CD14-positive monocyte (primary cell): ENCODE measurements around the gene ZNF19. TPM values are rescaled to one million over a fixed set of nuclear protein-coding genes. Genes with fewer than 3 reads are reported as not detected.

Experiments used
- DNase-seq, 3 donors: peaks; one replicate each; pipeline ENCODE4 v3.0.0-alpha.2; 2011 to 2022
- H2AFZ ChIP-seq: 2 replicates; pipeline ENCODE4 v1.6.0; 2012; ENCODE audit warnings: mild to moderate bottlenecking, low read depth, low read length, inconsistent platforms; ENCODE audit not compliant: insufficient read depth, poor library complexity, severe bottlenecking
- H3K27ac ChIP-seq, 2 donors: 1 replicate in 1 of 2; 2 replicates in 1 of 2; pipeline ENCODE4 v1.5.1; 2012 to 2013; ENCODE audit warnings: low read length in 2 of 2, control low read depth in 1 of 2, inconsistent platforms in 1 of 2, low read depth in 1 of 2, mild to moderate bottlenecking in 1 of 2
- H3K27me3 ChIP-seq, 2 donors: one replicate each; pipeline versions ENCODE4 v1.6.0 to v1.6.1; 2011 to 2013; ENCODE audit warnings: low read length in 2 of 2; ENCODE audit not compliant: control insufficient read depth in 2 of 2, insufficient read depth in 2 of 2
- H3K36me3 ChIP-seq, 2 donors: replicated peaks in 1 of 2; 1 replicate in 1 of 2; 2 replicates in 1 of 2; pipeline versions ENCODE4 v1.5.1 to v1.6.1; 2012 to 2013; ENCODE audit warnings: low read length in 2 of 2, control low read depth in 1 of 2, inconsistent platforms in 1 of 2, mild to moderate bottlenecking in 1 of 2; ENCODE audit not compliant: insufficient read depth in 2 of 2, control insufficient read depth in 1 of 2
- H3K4me1 ChIP-seq, 2 donors: 1 replicate in 1 of 2; 2 replicates in 1 of 2; pipeline versions ENCODE4 v1.5.1 to v1.6.1; 2012 to 2013; ENCODE audit warnings: low read length in 2 of 2, control low read depth in 1 of 2, inconsistent platforms in 1 of 2, mild to moderate bottlenecking in 1 of 2, moderate library complexity in 1 of 2; ENCODE audit not compliant: insufficient read depth in 2 of 2, control insufficient read depth in 1 of 2
- H3K4me2 ChIP-seq: replicated peaks from 2 replicates; pipeline ENCODE3; 2012; ENCODE audit warnings: low read length, moderate library complexity, mild to moderate bottlenecking; ENCODE audit not compliant: poor library complexity, severe bottlenecking; ENCODE audit errors: extremely low read depth
- H3K4me3 ChIP-seq, 3 experiments: fragments of 200-600 bp in 1 of 3; sonication (generic) in 1 of 3; replicated peaks in 1 of 3; 1 replicate in 2 of 3; 2 replicates in 1 of 3; pipeline ENCODE4 v1.5.1; 2011 to 2013; ENCODE audit warnings: low read length in 3 of 3, mild to moderate bottlenecking in 3 of 3, control low read depth in 2 of 3, low read depth in 2 of 3, inconsistent platforms in 1 of 3, moderate library complexity in 1 of 3
- H3K79me2 ChIP-seq: 2 replicates; pipeline ENCODE4 v1.6.0; 2012; ENCODE audit warnings: mild to moderate bottlenecking, control low read depth, inconsistent platforms, low read length, moderate library complexity; ENCODE audit not compliant: insufficient read depth
- H3K9ac ChIP-seq: 2 replicates; pipeline ENCODE4 v1.6.0; 2017; ENCODE audit warnings: low read length, mild to moderate bottlenecking; ENCODE audit not compliant: insufficient read depth, poor library complexity, severe bottlenecking
- H3K9me3 ChIP-seq, 2 donors: replicated peaks in 1 of 2; 1 replicate in 1 of 2; 2 replicates in 1 of 2; pipeline versions ENCODE4 v1.5.1 to v1.6.1; 2012 to 2013; ENCODE audit warnings: low read length in 2 of 2, control low read depth in 1 of 2; ENCODE audit not compliant: control insufficient read depth in 1 of 2, insufficient read depth in 1 of 2
- H4K20me1 ChIP-seq: 2 replicates; pipeline ENCODE4 v1.6.0; 2012; ENCODE audit warnings: mild to moderate bottlenecking, low read length, control low read depth, moderate library complexity; ENCODE audit not compliant: insufficient read depth
- H3K27ac Mint-ChIP-seq, 7 donors: one replicate each; pipeline ENCODE4 v1.8.0; 2020; ENCODE audit warnings: mild to moderate bottlenecking in 7 of 7, mixed read lengths in 7 of 7, moderate library complexity in 6 of 7, inconsistent platforms in 2 of 7
- H3K27me3 Mint-ChIP-seq, 3 donors: one replicate each; pipeline ENCODE4 v1.8.0; 2021 to 2022; ENCODE audit warnings: low read depth in 3 of 3, mild to moderate bottlenecking in 3 of 3, mixed read lengths in 3 of 3, moderate library complexity in 3 of 3, inconsistent platforms in 1 of 3
- H3K36me3 Mint-ChIP-seq, 2 donors: one replicate each; pipeline ENCODE4 v1.8.0; 2020; ENCODE audit warnings: mixed read lengths in 2 of 2, inconsistent platforms in 1 of 2, mild to moderate bottlenecking in 1 of 2
- H3K4me1 Mint-ChIP-seq: one replicate; pipeline ENCODE4 v1.8.0; 2020; ENCODE audit warnings: mild to moderate bottlenecking, mixed read lengths
- H3K4me3 Mint-ChIP-seq, 2 donors: one replicate each; pipeline ENCODE4 v1.8.0; 2020; ENCODE audit warnings: mild to moderate bottlenecking in 2 of 2, mixed read lengths in 2 of 2, moderate library complexity in 1 of 2
- H3K9me3 Mint-ChIP-seq, 7 donors: one replicate each; pipeline ENCODE4 v1.8.0; 2020 to 2022; ENCODE audit warnings: mixed read lengths in 7 of 7, mild to moderate bottlenecking in 6 of 7, moderate library complexity in 6 of 7, inconsistent platforms in 2 of 7
- WGBS: methylation state at CpG from one replicate; pipeline ENCODE4 v1.1.5; 2013; ENCODE audit warnings: missing lambda C conversion rate; ENCODE audit not compliant: insufficient coverage; 5-methylcytosine and 5-hydroxymethylcytosine counted together
- intact Hi-C, 2 donors: fragments of 100-400 bp; cut with micrococcal nuclease; formaldehyde crosslinking; loops; one replicate each; pipeline versions ENCODE4 v1.15.0 to v1.15.1; 2023
- polyA plus RNA-seq, 3 donors: library from polyadenylated mRNA; depleted of rRNA in 1 of 3; unstranded in 2 of 3; stranded (reverse) in 1 of 3; fragments of 300-500 nt in 2 of 3; fragments of >200 nt in 1 of 3; fragmentation: Illumina TruSeq in 2 of 3; gene quantifications; 1 replicate in 2 of 3; 2 replicates in 1 of 3; pipeline ENCODE4 v1.2.3, GENCODE V29; 2012 to 2021
- TF ChIP-seq, protein P1 (sequence below): fragments of 200-600 bp; IDR thresholded peaks from one replicate; pipeline ENCODE4 v1.8.0; 2022; ENCODE audit warnings: antibody characterized with exemption, mild to moderate bottlenecking

Gene ZNF19
- polyA plus RNA-seq, 3 donors = 0.41 to 0.80 TPM; not detected in 1

- Histone ChIP-seq H3K36me3 (no peaks in the 10 kb centered on the region), H3K4me1 (peaks cover 10 to 20% of the 10 kb centered on the region in 2 donors)
- no peaks in the 10 kb centered on the region for H3K36me3 Mint-ChIP-seq
These were observed 4.9 kb downstream of the ZNF19 start for GRCh38 chr16:71484006-71484893.

DNA sequence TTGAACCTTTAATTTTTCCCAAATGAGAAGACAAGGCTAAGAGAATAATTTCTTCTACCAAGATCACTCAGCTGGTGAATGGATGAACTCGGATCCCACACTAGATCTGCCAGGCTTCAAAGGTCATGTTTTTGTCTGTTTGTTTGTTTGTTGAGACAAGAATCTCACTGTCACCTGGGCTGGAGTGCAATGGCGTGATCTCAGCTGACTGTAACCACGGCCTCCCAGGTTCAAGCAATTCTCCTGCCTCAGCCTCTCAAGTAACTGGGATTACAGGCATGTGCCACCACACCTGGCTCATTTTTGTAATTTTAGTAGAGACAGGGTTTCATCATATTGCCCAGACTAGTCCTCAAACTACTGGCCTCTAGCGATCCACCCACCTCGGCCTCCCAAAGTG lies 6.6 kb downstream of the ZNF19 start:
- no peak overlapping the region for H3K27ac Mint-ChIP-seq
- TF ChIP-seq, protein P1, sequence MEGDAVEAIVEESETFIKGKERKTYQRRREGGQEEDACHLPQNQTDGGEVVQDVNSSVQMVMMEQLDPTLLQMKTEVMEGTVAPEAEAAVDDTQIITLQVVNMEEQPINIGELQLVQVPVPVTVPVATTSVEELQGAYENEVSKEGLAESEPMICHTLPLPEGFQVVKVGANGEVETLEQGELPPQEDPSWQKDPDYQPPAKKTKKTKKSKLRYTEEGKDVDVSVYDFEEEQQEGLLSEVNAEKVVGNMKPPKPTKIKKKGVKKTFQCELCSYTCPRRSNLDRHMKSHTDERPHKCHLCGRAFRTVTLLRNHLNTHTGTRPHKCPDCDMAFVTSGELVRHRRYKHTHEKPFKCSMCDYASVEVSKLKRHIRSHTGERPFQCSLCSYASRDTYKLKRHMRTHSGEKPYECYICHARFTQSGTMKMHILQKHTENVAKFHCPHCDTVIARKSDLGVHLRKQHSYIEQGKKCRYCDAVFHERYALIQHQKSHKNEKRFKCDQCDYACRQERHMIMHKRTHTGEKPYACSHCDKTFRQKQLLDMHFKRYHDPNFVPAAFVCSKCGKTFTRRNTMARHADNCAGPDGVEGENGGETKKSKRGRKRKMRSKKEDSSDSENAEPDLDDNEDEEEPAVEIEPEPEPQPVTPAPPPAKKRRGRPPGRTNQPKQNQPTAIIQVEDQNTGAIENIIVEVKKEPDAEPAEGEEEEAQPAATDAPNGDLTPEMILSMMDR = no peak
- H3K36me3 ChIP-seq = peaks cover 0 to 5% of the 10 kb centered on the region in 2 donors
- no peak overlapping the region for H3K9ac ChIP-seq
- H3K27me3 Mint-ChIP-seq = peaks cover 1 to 5% (median 3%) of the 10 kb centered on the region in 3 donors
- no peak overlapping the region for H3K4me2 ChIP-seq
- no peaks in the 10 kb centered on the region for H3K9me3 ChIP-seq
- intact Hi-C loops = no loop called here
- H3K4me1 Mint-ChIP-seq = peaks cover 17% of the 10 kb centered on the region
- no peak overlapping the region for H3K27ac ChIP-seq
- no CpG with 5 or more reads among the region's 5 CpGs for WGBS
- no peaks in the 10 kb centered on the region for H3K79me2 ChIP-seq
- H3K4me3 ChIP-seq = no peak overlapping the region
- H3K27me3 ChIP-seq = no peaks in the 10 kb centered on the region
- H3K4me1 ChIP-seq = peaks cover 10 to 20% of the 10 kb centered on the region in 2 donors
- no peaks in the 10 kb centered on the region for H4K20me1 ChIP-seq
- peaks cover 5 to 9% of the 10 kb centered on the region in 2 donors for H3K36me3 Mint-ChIP-seq
- H3K9me3 Mint-ChIP-seq = peaks cover 4 to 6% (median 4%) of the 10 kb centered on the region in 7 donors
- no peak for DNase-seq
- H3K4me3 Mint-ChIP-seq = no peak overlapping the region
- no peak overlapping the region for H2AFZ ChIP-seq

More at GRCh38 chr16:71484006-71484893, 4.9 kb downstream of the ZNF19 start:
- H3K27me3 Mint-ChIP-seq = peaks cover 1 to 5% (median 3%) of the 10 kb centered on the region in 3 donors
- H3K9me3 Mint-ChIP-seq = peaks cover 4 to 6% (median 4%) of the 10 kb centered on the region in 7 donors
- no peaks in the 10 kb centered on the region for H3K9me3 ChIP-seq
- peak; percentile 75 to 88 (median 76) for DNase-seq
- H3K79me2 ChIP-seq = no peaks in the 10 kb centered on the region
- H3K4me1 Mint-ChIP-seq = peaks cover 17% of the 10 kb centered on the region
- intact Hi-C loops = loop anchor here in 1 of 2 donors (2.0 kb wide), 1 partner anchor 21 kb away; the partner anchor contains the start of gene ZNF23
- H3K4me3 ChIP-seq = peak overlapping the region; percentile 50 to 93 (median 84)
- H3K27ac ChIP-seq = peak overlapping the region; percentile 94 to 95
- peak overlapping the region; percentile 83 to 92 (median 89) for H3K27ac Mint-ChIP-seq
- H3K4me2 ChIP-seq = peak overlapping the region; percentile 71
- peak overlapping the region; percentile 87 for H2AFZ ChIP-seq
- TF ChIP-seq, protein P1 = no peak
- H3K27me3 ChIP-seq = no peaks in the 10 kb centered on the region
- peak overlapping the region; percentile 82 to 90 for H3K4me3 Mint-ChIP-seq
- no peaks in the 10 kb centered on the region for H4K20me1 ChIP-seq
- WGBS = 0% methylated on average over 33 of the region's 44 CpGs
- H3K9ac ChIP-seq = peak overlapping the region; percentile 83
